Myocyte (in vitro differentiated cells): ENCODE data around the gene PCDHB9. TPM values are rescaled to one million over a fixed set of nuclear protein-coding genes. Genes with fewer than 3 reads are reported as not detected.
A peak's percentile ranks its signal among the peaks of the same experiment; 100 is the strongest.
"Not testable (repeated sequence)": the region's sequence is repeated elsewhere in the genome, so short reads cannot be mapped to it uniquely, and the experiment has no call there.

Source experiments
- DNase-seq: peaks from one replicate; pipeline ENCODE4 v3.0.0-alpha.2; 2012; ENCODE audit warnings: low read depth
- total RNA-seq: library from RNA; depleted of rRNA; stranded (reverse); fragments of >200 nt; gene quantifications from 2 replicates; pipeline ENCODE4 v1.2.3, GENCODE V29; 2014

The PCDHB9 gene
- total RNA-seq, 1 donor from 2014 or later: 6.8 TPM

DNA sequence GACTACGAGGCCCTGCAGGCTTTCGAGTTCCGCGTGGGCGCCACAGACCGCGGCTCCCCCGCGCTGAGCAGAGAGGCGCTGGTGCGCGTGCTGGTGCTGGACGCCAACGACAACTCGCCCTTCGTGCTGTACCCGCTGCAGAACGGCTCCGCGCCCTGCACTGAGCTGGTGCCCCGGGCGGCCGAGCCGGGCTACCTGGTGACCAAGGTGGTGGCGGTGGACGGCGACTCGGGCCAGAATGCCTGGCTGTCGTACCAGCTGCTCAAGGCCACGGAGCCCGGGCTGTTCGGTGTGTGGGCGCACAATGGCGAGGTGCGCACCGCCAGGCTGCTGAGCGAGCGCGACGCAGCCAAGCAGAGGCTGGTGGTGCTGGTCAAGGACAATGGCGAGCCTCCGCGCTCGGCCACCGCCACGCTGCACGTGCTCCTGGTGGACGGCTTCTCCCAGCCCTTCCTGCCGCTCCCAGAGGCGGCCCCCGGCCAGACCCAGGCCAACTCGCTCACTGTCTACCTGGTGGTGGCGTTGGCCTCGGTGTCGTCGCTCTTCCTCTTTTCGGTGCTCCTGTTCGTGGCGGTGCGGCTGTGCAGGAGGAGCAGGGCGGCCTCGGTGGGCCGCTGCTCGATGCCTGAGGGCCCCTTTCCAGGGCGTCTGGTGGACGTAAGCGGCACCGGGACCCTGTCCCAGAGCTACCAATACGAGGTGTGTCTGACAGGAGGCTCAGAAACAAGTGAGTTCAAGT lies 2.7 kb upstream of the PCDHB9 start:
- DNase-seq: not testable (repeated sequence)

DNA sequence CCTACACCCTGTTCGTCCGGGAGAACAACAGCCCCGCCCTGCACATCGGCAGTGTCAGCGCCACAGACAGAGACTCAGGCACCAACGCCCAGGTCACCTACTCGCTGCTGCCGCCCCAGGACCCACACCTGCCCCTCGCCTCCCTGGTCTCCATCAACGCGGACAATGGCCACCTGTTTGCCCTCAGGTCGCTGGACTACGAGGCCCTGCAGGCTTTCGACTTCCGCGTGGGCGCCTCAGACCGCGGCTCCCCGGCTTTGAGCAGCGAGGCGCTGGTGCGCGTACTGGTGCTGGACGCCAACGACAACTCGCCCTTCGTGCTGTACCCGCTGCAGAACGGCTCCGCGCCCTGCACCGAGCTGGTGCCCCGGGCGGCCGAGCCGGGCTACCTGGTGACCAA lies 1.7 kb downstream of the PCDHB9 start:
- DNase-seq: not testable (repeated sequence)

DNA sequence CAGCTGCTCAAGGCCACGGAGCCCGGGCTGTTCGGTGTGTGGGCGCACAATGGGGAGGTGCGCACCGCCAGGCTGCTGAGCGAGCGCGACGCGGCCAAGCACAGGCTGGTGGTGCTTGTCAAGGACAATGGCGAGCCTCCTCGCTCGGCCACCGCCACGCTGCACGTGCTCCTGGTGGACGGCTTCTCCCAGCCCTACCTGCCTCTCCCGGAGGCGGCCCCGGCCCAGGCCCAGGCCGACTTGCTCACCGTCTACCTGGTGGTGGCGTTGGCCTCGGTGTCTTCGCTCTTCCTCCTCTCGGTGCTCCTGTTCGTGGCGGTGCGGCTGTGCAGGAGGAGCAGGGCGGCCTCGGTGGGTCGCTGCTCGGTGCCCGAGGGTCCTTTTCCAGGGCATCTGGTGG lies 2.2 kb downstream of the PCDHB9 start:
- DNase-seq: not testable (repeated sequence)

DNA sequence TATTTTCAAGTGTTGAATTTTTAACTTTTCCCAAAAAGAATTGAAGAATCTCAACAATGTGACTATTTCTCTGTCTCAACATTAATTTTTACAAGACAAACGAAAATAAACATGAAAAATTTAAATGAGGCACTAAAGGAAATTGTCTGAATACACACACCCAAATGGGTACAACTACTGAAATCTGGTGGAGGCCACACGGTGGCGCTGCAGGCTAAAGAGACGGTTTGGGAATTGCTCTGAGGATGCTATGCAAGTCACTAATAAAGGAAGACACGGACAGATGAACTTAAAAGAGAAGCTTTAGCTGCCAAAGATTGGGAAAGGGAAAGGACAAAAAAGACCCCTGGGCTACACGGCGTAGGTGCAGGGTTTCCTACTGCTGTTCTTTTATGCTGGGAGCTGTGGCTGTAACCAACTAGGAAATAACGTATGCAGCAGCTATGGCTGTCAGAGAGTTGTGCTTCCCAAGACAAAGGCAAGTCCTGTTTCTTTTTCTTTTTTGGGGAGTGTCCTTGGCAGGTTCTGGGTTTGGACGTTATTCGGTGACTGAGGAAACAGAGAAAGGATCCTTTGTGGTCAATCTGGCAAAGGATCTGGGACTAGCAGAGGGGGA lies 5.3 kb downstream of the PCDHB9 start, which contains the start of gene PCDHB10:
TSS of gene PCDHB10 (plus strand) at position 244 of the 616 bp plus-strand sequence. CDS start at position 444, 200 bp downstream.
- no peak for DNase-seq

DNA sequence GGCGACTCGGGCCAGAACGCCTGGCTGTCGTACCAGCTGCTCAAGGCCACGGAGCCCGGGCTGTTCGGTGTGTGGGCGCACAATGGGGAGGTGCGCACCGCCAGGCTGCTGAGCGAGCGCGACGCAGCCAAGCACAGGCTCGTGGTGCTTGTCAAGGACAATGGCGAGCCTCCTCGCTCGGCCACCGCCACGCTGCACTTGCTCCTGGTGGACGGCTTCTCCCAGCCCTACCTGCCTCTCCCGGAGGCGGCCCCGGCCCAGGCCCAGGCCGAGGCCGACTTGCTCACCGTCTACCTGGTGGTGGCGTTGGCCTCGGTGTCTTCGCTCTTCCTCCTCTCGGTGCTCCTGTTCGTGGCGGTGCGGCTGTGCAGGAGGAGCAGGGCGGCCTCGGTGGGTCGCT lies 7.4 kb downstream of the PCDHB9 start:
- not testable (repeated sequence) for DNase-seq

DNA sequence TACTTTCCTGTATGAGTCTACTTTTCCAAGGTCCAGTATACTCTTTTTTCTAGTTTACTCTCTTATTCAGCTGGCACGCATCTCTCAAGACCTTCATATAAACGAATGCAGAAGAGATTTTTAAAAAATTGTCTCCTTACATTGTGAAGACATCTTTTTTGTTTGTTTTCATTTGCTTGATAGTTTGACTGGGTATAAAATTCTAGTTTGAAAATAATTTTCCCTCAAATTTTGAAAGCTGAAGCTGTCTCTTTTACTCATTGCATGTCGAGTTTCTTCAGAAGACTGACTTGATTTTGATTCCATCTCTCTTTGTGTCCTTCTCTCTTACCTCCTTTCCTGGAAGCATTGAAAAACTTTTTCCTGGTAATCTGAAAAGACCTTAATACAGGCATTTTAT lies 9.4 kb downstream of the PCDHB9 start:
- no peak for DNase-seq

DNA sequence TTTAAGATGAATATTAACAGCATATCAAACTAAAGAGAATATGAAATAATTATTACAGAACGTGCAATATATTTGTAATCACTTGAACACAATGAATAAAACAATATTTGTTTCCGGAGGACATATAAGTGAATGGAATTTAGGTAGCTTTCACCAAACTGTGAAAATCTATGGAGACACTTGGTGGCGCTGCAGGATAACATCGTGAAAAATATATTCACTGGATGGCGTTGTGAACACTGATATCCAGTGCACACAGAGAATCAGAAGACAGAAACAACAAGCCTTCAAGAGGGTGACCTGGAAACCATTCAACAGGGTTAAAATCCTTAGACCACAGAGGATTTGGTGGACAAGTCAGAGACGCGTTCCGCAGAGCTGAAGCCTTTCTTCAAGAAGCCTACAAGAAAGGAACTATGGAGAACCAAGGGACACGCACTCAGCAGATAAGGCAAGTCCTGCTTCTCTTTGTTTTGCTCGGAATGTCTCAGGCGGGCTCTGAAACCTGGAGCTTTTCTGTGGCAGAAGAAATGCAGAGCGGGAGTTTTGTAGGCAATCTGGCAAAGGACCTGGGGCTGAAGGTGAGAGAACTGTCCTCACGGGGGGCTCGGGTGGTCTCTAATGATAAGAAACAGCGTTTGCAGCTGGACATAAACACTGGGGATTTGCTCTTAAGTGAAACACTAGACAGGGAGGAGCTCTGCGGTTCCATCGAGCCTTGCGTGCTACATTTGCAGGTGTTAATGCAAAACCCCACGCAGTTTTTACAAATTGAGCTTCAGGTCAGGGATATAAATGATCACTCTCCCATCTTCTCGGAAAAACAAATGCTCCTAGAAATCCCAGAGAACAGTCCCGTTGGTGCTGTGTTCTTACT lies 12.6 kb downstream of the PCDHB9 start, which contains the start of gene PCDHB11:
TSS of gene PCDHB11 (plus strand) at position 269 of the 877 bp plus-strand sequence. CDS start at position 417, 148 bp downstream.
- peak; percentile 23 for DNase-seq

DNA sequence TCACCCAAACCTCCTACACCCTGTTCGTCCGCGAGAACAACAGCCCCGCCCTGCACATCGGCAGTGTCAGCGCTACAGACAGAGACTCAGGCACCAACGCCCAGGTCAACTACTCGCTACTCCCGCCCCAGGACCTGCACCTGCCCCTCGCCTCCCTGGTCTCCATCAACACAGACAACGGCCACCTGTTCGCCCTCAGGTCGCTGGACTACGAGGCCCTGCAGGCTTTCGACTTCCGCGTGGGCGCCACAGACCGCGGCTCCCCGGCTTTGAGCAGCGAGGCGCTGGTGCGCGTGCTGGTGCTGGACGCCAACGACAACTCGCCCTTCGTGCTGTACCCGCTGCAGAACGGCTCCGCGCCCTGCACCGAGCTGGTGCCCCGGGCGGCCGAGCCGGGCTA lies 14.2 kb downstream of the PCDHB9 start:
- DNase-seq: not testable (repeated sequence)

DNA sequence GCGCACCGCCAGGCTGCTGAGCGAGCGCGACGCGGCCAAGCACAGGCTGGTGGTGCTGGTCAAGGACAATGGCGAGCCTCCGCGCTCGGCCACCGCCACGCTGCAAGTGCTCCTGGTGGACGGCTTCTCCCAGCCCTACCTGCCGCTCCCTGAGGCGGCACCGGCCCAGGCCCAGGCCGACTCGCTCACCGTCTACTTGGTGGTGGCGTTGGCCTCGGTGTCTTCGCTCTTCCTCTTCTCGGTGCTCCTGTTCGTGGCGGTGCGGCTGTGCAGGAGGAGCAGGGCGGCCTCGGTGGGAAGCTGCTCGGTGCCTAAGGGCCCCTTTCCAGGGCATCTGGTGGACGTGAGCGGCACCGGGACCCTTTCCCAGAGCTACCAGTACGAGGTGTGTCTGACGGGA lies 14.7 kb downstream of the PCDHB9 start:
- not testable (repeated sequence) for DNase-seq

DNA sequence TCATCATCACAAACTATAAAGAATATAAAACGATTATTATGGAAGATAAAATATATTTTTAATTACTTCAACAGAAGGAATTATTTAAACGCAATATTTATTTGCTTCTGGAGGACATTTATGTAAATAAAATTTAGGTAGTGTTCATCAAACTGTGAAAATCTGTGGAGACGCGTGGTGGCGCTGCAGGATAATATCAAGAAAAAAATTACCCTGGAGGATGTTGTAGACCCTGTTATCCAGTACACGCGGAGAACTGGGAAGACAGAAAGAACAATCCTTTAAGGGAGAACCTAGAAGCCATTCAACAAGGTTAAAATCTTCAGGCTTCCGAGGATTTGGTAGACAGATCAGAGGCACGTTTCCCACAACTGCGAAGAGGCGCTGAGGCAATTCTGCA lies 21.5 kb downstream of the PCDHB9 start, which contains the start of gene PCDHB12:
TSS of gene PCDHB12 (plus strand) at position 242 of the 400 bp plus-strand sequence. CDS start 189 bp downstream, outside the sequence.
- DNase-seq: peak; percentile 41

DNA sequence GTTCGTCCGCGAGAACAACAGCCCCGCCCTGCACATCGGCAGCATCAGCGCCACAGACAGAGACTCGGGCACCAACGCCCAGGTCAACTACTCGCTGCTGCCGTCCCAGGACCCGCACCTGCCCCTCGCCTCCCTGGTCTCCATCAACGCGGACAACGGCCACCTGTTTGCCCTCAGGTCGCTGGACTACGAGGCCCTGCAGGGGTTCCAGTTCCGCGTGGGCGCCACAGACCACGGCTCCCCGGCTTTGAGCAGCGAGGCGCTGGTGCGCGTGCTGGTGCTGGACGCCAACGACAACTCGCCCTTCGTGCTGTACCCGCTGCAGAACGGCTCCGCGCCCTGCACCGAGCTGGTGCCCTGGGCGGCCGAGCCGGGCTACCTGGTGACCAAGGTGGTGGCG lies 23.3 kb downstream of the PCDHB9 start:
- not testable (repeated sequence) for DNase-seq

DNA sequence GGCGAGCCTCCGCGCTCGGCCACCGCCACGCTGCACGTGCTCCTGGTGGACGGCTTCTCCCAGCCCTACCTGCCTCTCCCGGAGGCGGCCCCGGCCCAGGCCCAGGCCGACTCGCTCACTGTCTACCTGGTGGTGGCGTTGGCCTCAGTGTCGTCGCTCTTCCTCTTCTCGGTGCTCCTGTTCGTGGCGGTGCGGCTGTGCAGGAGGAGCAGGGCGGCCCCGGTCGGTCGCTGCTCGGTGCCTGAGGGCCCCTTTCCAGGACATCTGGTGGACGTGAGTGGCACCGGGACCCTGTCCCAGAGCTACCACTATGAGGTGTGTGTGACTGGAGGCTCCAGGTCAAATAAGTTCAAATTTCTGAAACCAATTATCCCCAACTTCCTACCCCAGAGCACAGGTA lies 23.9 kb downstream of the PCDHB9 start:
- DNase-seq: not testable (repeated sequence)

DNA sequence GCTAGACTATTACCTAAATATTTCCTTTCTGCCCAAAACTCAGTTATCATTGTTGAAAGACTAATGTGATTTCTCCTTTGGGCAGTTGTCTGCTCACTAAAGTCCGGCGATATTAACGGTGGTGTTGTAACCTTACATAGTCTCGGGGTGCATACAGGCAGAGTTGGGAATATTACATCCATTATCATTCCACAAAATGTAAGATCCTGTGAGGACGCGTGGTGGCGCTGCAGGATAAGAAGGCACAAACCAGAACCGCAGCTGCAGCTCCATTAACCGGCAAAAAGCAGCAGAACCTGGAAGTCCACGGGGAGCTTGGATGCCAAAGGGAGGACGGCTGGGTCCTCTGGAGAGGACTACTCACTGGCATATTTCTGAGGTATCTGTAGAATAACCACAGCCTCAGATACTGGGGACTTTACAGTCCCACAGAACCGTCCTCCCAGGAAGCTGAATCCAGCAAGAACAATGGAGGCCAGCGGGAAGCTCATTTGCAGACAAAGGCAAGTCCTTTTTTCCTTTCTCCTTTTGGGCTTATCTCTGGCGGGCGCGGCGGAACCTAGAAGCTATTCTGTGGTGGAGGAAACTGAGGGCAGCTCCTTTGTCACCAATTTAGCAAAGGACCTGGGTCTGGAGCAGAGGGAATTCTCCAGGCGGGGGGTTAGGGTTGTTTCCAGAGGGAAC lies 26.8 kb downstream of the PCDHB9 start, which contains the start of gene PCDHB13:
TSS of gene PCDHB13 (plus strand) at position 264 of the 684 bp plus-strand sequence. CDS start at position 469, 205 bp downstream.
- peak; percentile 56 for DNase-seq

DNA sequence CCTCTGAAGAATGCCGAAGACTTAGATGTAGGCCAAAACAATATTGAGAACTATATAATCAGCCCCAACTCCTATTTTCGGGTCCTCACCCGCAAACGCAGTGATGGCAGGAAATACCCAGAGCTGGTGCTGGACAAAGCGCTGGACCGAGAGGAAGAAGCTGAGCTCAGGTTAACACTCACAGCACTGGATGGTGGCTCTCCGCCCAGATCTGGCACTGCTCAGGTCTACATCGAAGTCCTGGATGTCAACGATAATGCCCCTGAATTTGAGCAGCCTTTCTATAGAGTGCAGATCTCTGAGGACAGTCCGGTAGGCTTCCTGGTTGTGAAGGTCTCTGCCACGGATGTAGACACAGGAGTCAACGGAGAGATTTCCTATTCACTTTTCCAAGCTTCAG lies 27.6 kb downstream of the PCDHB9 start:
- DNase-seq: not testable (repeated sequence)

DNA sequence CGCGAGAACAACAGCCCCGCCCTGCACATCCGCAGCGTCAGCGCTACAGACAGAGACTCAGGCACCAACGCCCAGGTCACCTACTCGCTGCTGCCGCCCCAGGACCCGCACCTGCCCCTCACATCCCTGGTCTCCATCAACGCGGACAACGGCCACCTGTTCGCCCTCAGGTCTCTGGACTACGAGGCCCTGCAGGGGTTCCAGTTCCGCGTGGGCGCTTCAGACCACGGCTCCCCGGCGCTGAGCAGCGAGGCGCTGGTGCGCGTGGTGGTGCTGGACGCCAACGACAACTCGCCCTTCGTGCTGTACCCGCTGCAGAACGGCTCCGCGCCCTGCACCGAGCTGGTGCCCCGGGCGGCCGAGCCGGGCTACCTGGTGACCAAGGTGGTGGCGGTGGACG lies 28.5 kb downstream of the PCDHB9 start:
- not testable (repeated sequence) for DNase-seq

DNA sequence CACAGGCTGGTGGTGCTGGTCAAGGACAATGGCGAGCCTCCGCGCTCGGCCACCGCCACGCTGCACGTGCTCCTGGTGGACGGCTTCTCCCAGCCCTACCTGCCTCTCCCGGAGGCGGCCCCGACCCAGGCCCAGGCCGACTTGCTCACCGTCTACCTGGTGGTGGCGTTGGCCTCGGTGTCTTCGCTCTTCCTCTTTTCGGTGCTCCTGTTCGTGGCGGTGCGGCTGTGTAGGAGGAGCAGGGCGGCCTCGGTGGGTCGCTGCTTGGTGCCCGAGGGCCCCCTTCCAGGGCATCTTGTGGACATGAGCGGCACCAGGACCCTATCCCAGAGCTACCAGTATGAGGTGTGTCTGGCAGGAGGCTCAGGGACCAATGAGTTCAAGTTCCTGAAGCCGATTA lies 29.1 kb downstream of the PCDHB9 start:
- not testable (repeated sequence) for DNase-seq

DNA sequence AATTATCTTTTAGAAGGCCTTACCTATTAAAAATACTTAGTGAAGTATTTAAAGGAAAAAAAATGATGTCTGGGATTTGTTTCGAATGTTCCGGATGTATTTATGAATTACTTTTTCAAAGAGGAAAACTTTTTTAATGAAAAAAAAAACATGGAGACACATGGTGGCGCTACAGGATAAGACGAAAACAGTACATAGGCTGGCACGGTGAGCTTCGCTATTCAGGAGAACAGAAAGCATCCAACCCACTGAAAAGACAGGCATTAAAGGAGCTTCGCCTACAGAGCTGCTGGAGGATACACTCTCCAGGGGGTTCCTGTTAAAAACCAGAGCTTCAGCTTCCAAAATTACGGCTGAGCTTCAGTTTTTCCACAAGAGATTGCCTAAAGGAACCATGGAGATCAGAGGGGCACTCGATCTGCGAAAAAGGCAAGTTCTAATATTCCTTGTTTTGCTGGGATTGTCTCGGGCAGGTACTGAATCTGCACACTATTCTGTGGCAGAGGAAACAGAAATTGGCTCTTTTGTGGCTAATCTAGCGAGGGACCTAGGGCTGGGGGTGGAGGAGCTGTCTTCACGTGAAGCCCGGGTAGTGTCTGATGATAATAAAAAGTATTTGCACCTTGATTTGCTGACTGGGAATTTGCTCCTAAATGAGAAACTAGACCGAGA lies 36.3 kb downstream of the PCDHB9 start, which contains the start of gene PCDHB14:
TSS of gene PCDHB14 (plus strand) at position 232 of the 672 bp plus-strand sequence. CDS start at position 395, 163 bp downstream.
- DNase-seq: peak; percentile 5

DNA sequence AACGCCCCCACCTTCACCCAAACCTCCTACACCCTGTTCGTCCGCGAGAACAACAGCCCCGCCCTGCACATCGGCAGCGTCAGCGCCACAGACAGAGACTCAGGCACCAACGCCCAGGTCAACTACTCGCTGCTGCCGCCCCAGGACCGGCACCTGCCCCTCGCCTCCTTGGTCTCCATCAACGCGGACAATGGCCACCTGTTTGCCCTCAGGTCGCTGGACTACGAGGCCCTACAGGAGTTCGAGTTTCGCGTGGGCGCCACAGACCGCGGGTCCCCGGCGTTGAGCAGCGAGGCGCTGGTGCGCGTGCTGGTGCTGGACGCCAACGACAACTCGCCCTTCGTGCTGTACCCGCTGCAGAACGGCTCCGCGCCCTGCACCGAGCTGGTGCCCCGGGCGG lies 37.9 kb downstream of the PCDHB9 start:
- DNase-seq: not testable (repeated sequence)

DNA sequence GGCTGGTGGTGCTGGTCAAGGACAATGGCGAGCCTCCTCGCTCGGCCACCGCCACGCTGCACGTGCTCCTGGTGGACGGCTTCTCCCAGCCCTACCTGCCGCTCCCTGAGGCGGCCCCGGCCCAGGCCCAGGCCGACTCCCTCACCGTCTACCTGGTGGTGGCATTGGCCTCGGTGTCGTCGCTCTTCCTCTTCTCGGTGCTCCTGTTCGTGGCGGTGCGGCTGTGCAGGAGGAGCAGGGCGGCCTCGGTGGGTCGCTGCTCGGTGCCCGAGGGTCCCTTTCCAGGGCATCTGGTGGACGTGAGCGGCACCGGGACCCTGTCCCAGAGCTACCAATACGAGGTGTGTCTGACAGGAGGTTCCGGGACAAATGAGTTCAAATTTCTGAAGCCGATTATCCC lies 38.5 kb downstream of the PCDHB9 start:
- not testable (repeated sequence) for DNase-seq
